Stomach (tissue), 9 donors: ENCODE data around the gene AGAP2. TPM values are rescaled to one million over a fixed set of nuclear protein-coding genes. Genes with fewer than 3 reads are reported as not detected.

Source experiments
- DNase-seq, 2 donors: peaks; one replicate each; pipeline versions ENCODE4 v3.0.0 to v3.0.0-alpha.2; 2013 to 2019
- H3K27ac ChIP-seq, 5 donors: fragments of 200-600 bp in 4 of 5; sonication (generic) in 4 of 5; one replicate each; pipeline ENCODE4 v1.5.1; 2013 to 2019; ENCODE audit warnings: mild to moderate bottlenecking in 1 of 5, moderate library complexity in 1 of 5
- H3K27me3 ChIP-seq, 3 donors: fragments of 200-600 bp; sonication (generic); one replicate each; pipeline ENCODE4 v1.5.1; 2017 to 2019; ENCODE audit warnings: mixed run types in 1 of 3
- H3K36me3 ChIP-seq, 4 donors: fragments of 200-600 bp; sonication (generic); 1 replicate in 3 of 4; 2 replicates in 1 of 4; pipeline ENCODE4 v1.5.1; 2016 to 2019
- H3K4me1 ChIP-seq, 4 donors: fragments of 200-600 bp; sonication (generic); one replicate each; pipeline ENCODE4 v1.5.1; 2016 to 2019
- H3K4me3 ChIP-seq, 4 donors: fragments of 200-600 bp; sonication (generic) in 3 of 4; one replicate each; pipeline ENCODE4 v1.5.1; 2016 to 2019; ENCODE audit warnings: mild to moderate bottlenecking in 1 of 4
- H3K9me3 ChIP-seq, 4 donors: fragments of 200-600 bp; sonication (generic); one replicate each; pipeline ENCODE4 v1.5.1; 2016 to 2019
- EP300 ChIP-seq: sonication (generic); formaldehyde crosslinking; IDR thresholded peaks from one replicate; pipeline ENCODE4 v1.6.1; 2017; ENCODE audit warnings: antibody characterized with exemption
- POLR2A ChIP-seq, 4 donors: fragments of 450-650 bp; IDR thresholded peaks; one replicate each; pipeline ENCODE4 v1.6.1; 2016; ENCODE audit warnings: antibody characterized with exemption in 4 of 4, control low read depth in 2 of 4, mild to moderate bottlenecking in 1 of 4, moderate library complexity in 1 of 4
- POLR2AphosphoS5 ChIP-seq, 3 donors: sonication (generic); formaldehyde crosslinking; IDR thresholded peaks; one replicate each; pipeline ENCODE4 v1.6.1; 2016; ENCODE audit warnings: antibody characterized with exemption in 3 of 3
- WGBS, 5 donors: extraction: QIAGEN DNeasy Blood & Tissue Kit in 3 of 5; methylation state at CpG; one replicate each; pipeline versions ENCODE4 v1.1.5 to v1.1.7; 2013 to 2018; 5-methylcytosine and 5-hydroxymethylcytosine counted together
- intact Hi-C: fragments of 100-400 bp; cut with DNase I; formaldehyde crosslinking; loops from one replicate; pipeline ENCODE4 v1.15.1; 2023; ENCODE audit warnings: low total_unique reads
- polyA plus RNA-seq, 3 donors: library from polyadenylated mRNA; stranded (reverse); fragments of 200-250 nt; gene quantifications; one replicate each; pipeline ENCODE4 v1.2.3, GENCODE V29; 2013
- total RNA-seq, 5 donors: library from RNA; depleted of rRNA; stranded (reverse); fragments of >200 nt; gene quantifications; one replicate each; pipeline versions ENCODE4 v1.1.0 to v1.2.3, GENCODE V29; 2014 to 2016
- TF ChIP-seq, protein P1 (sequence below), 7 experiments: fragments of 450-650 bp in 4 of 7; fragments of 200-600 bp in 3 of 7; sonication (generic) in 3 of 7; IDR thresholded peaks; one replicate each; pipeline ENCODE4 v1.5.1; 2016 to 2019; ENCODE audit warnings: antibody characterized with exemption in 7 of 7, control low read depth in 2 of 7, mild to moderate bottlenecking in 1 of 7
- donor health status: healthy with polysubstance abuse.
- donor health status: Bipolar disorder and iron deficiency.
- donor health status: healthy.

The AGAP2 gene
- total and polyA plus RNA-seq, 8 donors = under 0.01 to 5.7 (median 0.68) TPM; not detected in 1

DNA sequence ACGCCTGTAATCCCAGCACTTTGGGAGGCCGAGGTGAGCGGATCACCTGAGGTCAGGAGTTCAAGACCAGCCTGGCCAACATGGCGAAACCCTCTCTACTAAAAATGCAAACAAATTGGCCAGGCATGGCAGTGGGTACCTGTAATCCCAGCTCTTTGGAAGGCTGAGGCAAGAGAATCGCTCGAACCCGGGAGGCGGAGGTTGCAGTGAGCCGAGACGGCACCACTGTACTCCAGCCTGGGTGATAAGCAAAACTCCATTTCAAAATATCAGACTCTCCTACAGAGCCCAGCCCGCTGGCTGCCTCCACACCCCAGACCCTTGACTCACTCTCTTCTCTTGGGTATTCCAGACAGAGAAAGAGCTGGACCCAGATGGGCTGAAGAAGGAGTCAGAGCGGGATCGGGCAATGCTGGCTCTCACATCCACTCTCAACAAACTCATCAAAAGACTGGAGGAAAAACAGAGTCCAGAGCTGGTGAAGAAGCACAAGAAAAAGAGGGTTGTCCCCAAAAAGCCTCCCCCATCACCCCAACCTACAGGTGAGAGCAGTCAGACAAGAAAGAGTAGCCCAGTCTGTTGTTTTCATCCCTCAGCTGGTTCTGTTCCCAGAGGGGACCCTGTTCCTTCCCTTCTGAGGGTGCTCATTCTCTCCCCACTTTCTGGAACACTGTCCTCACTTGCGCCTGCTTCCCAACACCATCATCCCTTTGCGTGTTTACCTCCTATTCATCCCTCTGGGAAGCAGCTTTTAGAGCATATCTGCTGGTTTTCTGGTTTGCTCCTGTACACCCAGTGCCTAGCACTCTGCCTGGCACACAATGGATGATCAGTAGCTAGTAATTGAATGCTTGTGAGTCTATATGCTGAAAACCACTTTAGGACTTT is 19.7 kb downstream of the AGAP2 start:
- no peak overlapping the region for H3K27ac ChIP-seq
- H3K4me3 ChIP-seq = no peak overlapping the region
- H3K9me3 ChIP-seq = no peaks in the 10 kb centered on the region
- TF ChIP-seq, protein P1, sequence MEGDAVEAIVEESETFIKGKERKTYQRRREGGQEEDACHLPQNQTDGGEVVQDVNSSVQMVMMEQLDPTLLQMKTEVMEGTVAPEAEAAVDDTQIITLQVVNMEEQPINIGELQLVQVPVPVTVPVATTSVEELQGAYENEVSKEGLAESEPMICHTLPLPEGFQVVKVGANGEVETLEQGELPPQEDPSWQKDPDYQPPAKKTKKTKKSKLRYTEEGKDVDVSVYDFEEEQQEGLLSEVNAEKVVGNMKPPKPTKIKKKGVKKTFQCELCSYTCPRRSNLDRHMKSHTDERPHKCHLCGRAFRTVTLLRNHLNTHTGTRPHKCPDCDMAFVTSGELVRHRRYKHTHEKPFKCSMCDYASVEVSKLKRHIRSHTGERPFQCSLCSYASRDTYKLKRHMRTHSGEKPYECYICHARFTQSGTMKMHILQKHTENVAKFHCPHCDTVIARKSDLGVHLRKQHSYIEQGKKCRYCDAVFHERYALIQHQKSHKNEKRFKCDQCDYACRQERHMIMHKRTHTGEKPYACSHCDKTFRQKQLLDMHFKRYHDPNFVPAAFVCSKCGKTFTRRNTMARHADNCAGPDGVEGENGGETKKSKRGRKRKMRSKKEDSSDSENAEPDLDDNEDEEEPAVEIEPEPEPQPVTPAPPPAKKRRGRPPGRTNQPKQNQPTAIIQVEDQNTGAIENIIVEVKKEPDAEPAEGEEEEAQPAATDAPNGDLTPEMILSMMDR (IDR thresholded peaks at IDR 0.05) = no peak
- TF ChIP-seq POLR2A (IDR thresholded peaks at IDR 0.05) = no peak
- TF ChIP-seq EP300 = no peak
- TF ChIP-seq POLR2AphosphoS5 (IDR thresholded peaks at IDR 0.05) = no peak
- 96 to 99% (median 96%) methylated on average over 15 of the region's 15 CpGs for WGBS, 5 donors
- H3K27me3 ChIP-seq = no peaks in the 10 kb centered on the region
- peaks cover 61 to 84% (median 84%) of the 10 kb centered on the region in 4 donors for H3K36me3 ChIP-seq
- H3K4me1 ChIP-seq = no peaks in the 10 kb centered on the region
- intact Hi-C loops = no loop called here
- DNase-seq = no peak

DNA sequence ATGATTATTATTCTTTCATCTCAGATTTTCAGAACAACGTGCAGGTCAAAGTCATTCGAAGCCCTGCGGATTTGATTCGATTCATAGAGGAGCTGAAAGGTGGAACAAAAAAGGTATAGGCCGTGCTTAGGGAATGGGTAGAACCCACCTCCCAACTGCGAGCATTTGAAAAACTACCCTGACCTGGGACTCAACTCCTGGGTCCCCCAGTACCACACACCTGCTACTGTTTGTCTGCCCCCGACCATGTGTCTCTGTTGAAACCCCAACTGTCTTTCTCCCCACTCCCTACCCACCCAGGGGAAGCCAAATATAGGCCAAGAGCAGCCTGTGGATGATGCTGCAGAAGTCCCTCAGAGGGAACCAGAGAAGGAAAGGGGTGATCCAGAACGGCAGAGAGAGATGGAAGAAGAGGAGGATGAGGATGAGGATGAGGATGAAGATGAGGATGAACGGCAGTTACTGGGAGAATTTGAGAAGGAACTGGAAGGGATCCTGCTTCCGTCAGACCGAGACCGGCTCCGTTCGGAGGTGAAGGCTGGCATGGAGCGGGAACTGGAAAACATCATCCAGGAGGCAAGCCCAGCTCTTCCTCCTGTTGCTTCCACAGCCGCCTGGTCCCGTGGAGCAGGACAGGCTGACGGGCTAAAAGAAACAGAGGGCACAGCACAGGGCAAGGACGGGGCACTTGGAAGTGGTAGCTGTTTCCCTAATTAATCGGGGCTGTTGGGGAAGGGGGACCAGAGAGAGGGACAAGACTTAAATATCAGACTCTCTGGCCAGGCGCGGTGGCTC is 20.5 kb downstream of the AGAP2 start:
- no peak for DNase-seq
- no peak for TF ChIP-seq EP300
- TF ChIP-seq POLR2AphosphoS5 (IDR thresholded peaks at IDR 0.05) = no peak
- TF ChIP-seq, protein P1 (IDR thresholded peaks at IDR 0.05) = no peak
- TF ChIP-seq POLR2A (IDR thresholded peaks at IDR 0.05) = no peak
- Histone ChIP-seq H3K27me3 (no peaks in the 10 kb centered on the region), H3K4me1 (no peaks in the 10 kb centered on the region), H3K4me3 (no peak overlapping the region), H3K9me3 (no peaks in the 10 kb centered on the region), H3K27ac (no peak overlapping the region), H3K36me3 (peaks cover 61 to 92% (median 91%) of the 10 kb centered on the region in 4 donors)
- 94 to 98% (median 96%) methylated on average over 22 of the region's 22 CpGs for WGBS, 5 donors
- intact Hi-C loops = no loop called here

DNA sequence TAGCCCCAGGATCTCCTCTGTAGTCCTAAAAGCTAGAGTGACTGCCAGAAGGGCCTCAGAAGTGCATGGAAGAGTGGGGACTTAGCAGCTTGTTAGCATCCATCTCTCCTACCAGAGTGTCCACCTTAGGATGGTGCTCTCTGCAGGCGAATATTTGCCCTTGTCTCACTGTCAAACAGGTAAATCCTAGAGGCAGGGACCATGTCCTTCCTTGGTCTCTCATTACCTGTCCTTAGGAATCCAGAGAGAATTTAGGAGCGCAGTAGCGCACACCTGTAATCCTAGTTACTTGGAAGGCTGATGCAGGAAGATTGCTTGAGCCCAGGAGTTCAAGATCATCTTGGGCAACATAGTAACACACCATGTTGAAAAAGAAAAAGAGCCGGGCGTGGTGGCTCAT is 21.4 kb downstream of the AGAP2 start:
- no peaks in the 10 kb centered on the region for H3K4me1 ChIP-seq
- WGBS, 5 donors = 97 to 99% (median 97%) methylated on average over 5 of the region's 5 CpGs
- no peaks in the 10 kb centered on the region for H3K27me3 ChIP-seq
- H3K36me3 ChIP-seq = peaks cover 61 to 100% (median 96%) of the 10 kb centered on the region in 4 donors
- TF ChIP-seq EP300 (no peak), POLR2A (IDR thresholded peaks at IDR 0.05) (no peak), POLR2AphosphoS5 (IDR thresholded peaks at IDR 0.05) (no peak)
- TF ChIP-seq, protein P1 (IDR thresholded peaks at IDR 0.05) = no peak
- H3K9me3 ChIP-seq = no peaks in the 10 kb centered on the region
- intact Hi-C loops = no loop called here
- no peak overlapping the region for H3K4me3 ChIP-seq
- no peak overlapping the region for H3K27ac ChIP-seq
- no peak for DNase-seq

DNA sequence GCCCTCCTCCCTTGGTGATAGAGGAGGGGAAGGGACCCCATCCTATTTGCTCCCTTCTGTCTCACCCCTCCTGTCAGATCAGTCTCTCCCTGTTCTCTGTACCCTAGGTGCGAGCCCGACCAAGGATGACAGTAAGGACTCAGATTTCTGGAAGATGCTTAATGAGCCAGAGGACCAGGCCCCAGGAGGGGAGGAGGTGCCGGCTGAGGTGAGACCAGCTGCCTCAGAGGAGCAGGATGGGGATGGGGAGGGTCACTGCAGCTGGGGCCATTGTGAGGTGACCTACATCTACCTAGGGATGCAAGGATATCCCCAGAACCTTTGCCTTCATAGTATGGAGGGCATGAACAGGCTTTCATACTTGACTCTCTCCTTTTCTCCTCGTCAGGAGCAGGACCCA is 22.2 kb downstream of the AGAP2 start:
- Histone ChIP-seq H3K4me3 (no peak overlapping the region), H3K9me3 (no peaks in the 10 kb centered on the region), H3K27me3 (no peaks in the 10 kb centered on the region), H3K4me1 (no peaks in the 10 kb centered on the region), H3K27ac (no peak overlapping the region), H3K36me3 (peaks cover 60 to 98% (median 96%) of the 10 kb centered on the region in 4 donors)
- intact Hi-C loops = no loop called here
- 94 to 97% (median 95%) methylated on average over 4 of the region's 4 CpGs for WGBS, 5 donors
- TF ChIP-seq, protein P1 (IDR thresholded peaks at IDR 0.05) = no peak
- no peak for TF ChIP-seq EP300
- TF ChIP-seq POLR2AphosphoS5 (IDR thresholded peaks at IDR 0.05) = no peak
- no peak for TF ChIP-seq POLR2A (IDR thresholded peaks at IDR 0.05)
- DNase-seq = no peak
